ENCODE data around the gene ABCG2. TPM values are rescaled to one million over a fixed set of nuclear protein-coding genes. Genes with fewer than 3 reads are reported as not detected.

Gene ABCG2
- total and polyA plus RNA-seq, 3 experiments from 2014 or later, result 0.54 to 1.4 (median 0.89) TPM

GRCh38 chr4:88107406-88108107, 50.9 kb downstream of the ABCG2 start:
- POLR2A ChIA-PET, result no interaction called here
- H3K36me3 ChIP-seq (ENCODE audit: insufficient read depth, low read length), result no peaks in the 10 kb centered on the region
- no peaks in the 10 kb centered on the region for H3K27me3 ChIP-seq (ENCODE audit: insufficient read depth, low read length, poor library complexity, severe bottlenecking)
- Mint-ChIP-seq H3K27me3 (no peaks in the 10 kb centered on the region), H3K4me3 (no peak overlapping the region), H3K4me1 (no peaks in the 10 kb centered on the region), H3K27ac (no peak overlapping the region), H3K9me3 (no peaks in the 10 kb centered on the region), H3K36me3 (no peaks in the 10 kb centered on the region)
- H3K27ac ChIP-seq (ENCODE audit: low read depth, low read length), result no peak overlapping the region
- no peak for DNase-seq
- no peak overlapping the region for H3K4me3 ChIP-seq (ENCODE audit: low read length)
- CTCF ChIA-PET, result no interaction called here
- no peaks in the 10 kb centered on the region for H3K9me3 ChIP-seq (ENCODE audit: low read length)
- no peaks in the 10 kb centered on the region for H3K4me1 ChIP-seq (ENCODE audit: insufficient read depth, low read length)

- Histone ChIP-seq H3K27me3 (ENCODE audit: insufficient read depth, low read length, poor library complexity, severe bottlenecking) (no peaks in the 10 kb centered on the region), H3K9me3 (ENCODE audit: low read length) (no peaks in the 10 kb centered on the region), H3K4me3 (ENCODE audit: low read length) (no peak overlapping the region), H3K27ac (ENCODE audit: low read depth, low read length) (no peak overlapping the region), H3K36me3 (ENCODE audit: insufficient read depth, low read length) (no peaks in the 10 kb centered on the region), H3K4me1 (ENCODE audit: insufficient read depth, low read length) (no peaks in the 10 kb centered on the region)
- no peaks in the 10 kb centered on the region for H3K36me3 Mint-ChIP-seq
- no peaks in the 10 kb centered on the region for H3K9me3 Mint-ChIP-seq
- ChIA-PET POLR2A (no interaction called here), CTCF (no interaction called here)
- H3K27me3 Mint-ChIP-seq, result no peaks in the 10 kb centered on the region
- H3K4me1 Mint-ChIP-seq, result no peaks in the 10 kb centered on the region
- no peak for DNase-seq
- no peak overlapping the region for H3K4me3 Mint-ChIP-seq
- H3K27ac Mint-ChIP-seq, result no peak overlapping the region
These were observed 52.2 kb downstream of the ABCG2 start for GRCh38 chr4:88106205-88106604.

- no peak overlapping the region for H3K27ac ChIP-seq (ENCODE audit: low read depth, low read length)
- H3K27me3 ChIP-seq (ENCODE audit: insufficient read depth, low read length, poor library complexity, severe bottlenecking), result no peaks in the 10 kb centered on the region
- Mint-ChIP-seq H3K4me3 (no peak overlapping the region), H3K4me1 (no peaks in the 10 kb centered on the region), H3K27ac (no peak overlapping the region), H3K27me3 (no peaks in the 10 kb centered on the region), H3K9me3 (peaks cover 0 to 1% (median 0%) of the 10 kb centered on the region in 5 donors), H3K36me3 (no peaks in the 10 kb centered on the region)
- no peak for DNase-seq
- no peak overlapping the region for H3K4me3 ChIP-seq (ENCODE audit: low read length)
- H3K36me3 ChIP-seq (ENCODE audit: insufficient read depth, low read length), result no peaks in the 10 kb centered on the region
- H3K9me3 ChIP-seq (ENCODE audit: low read length), result no peaks in the 10 kb centered on the region
- CTCF ChIA-PET, result no interaction called here
- no peaks in the 10 kb centered on the region for H3K4me1 ChIP-seq (ENCODE audit: insufficient read depth, low read length)
- POLR2A ChIA-PET, result no interaction called here
These were observed 53.4 kb downstream of the ABCG2 start for GRCh38 chr4:88104902-88105610.

- POLR2A ChIA-PET, result no interaction called here
- CTCF ChIA-PET, result no interaction called here
- H3K4me1 Mint-ChIP-seq, result no peaks in the 10 kb centered on the region
- no peak for DNase-seq
- Histone ChIP-seq H3K4me3 (ENCODE audit: low read length) (no peak overlapping the region), H3K27ac (ENCODE audit: low read depth, low read length) (no peak overlapping the region), H3K9me3 (ENCODE audit: low read length) (no peaks in the 10 kb centered on the region), H3K27me3 (ENCODE audit: insufficient read depth, low read length, poor library complexity, severe bottlenecking) (no peaks in the 10 kb centered on the region), H3K36me3 (ENCODE audit: insufficient read depth, low read length) (no peaks in the 10 kb centered on the region), H3K4me1 (ENCODE audit: insufficient read depth, low read length) (no peaks in the 10 kb centered on the region)
- H3K36me3 Mint-ChIP-seq, result no peaks in the 10 kb centered on the region
- no peak overlapping the region for H3K27ac Mint-ChIP-seq
- no peak overlapping the region for H3K4me3 Mint-ChIP-seq
- H3K9me3 Mint-ChIP-seq, result peaks cover 0 to 1% (median 0%) of the 10 kb centered on the region in 5 donors
- peaks cover 0 to 3% of the 10 kb centered on the region in 2 donors for H3K27me3 Mint-ChIP-seq
These were observed 56.4 kb downstream of the ABCG2 start for GRCh38 chr4:88102026-88102425.

- CTCF ChIA-PET, result no interaction called here
- H3K27me3 Mint-ChIP-seq, result peaks cover 0 to 3% of the 10 kb centered on the region in 2 donors
These were observed 57.3 kb downstream of the ABCG2 start for GRCh38 chr4:88101165-88101564.

GRCh38 chr4:88098993-88099752, 59.3 kb downstream of the ABCG2 start:
- no peaks in the 10 kb centered on the region for H3K9me3 ChIP-seq (ENCODE audit: low read length)
- DNase-seq, result no peak
- CTCF ChIA-PET, result no interaction called here
- H3K4me1 ChIP-seq (ENCODE audit: insufficient read depth, low read length), result no peaks in the 10 kb centered on the region
- Mint-ChIP-seq H3K27me3 (peaks cover 0 to 3% of the 10 kb centered on the region in 2 donors), H3K4me3 (no peak overlapping the region), H3K4me1 (no peaks in the 10 kb centered on the region), H3K27ac (no peak overlapping the region), H3K36me3 (no peaks in the 10 kb centered on the region), H3K9me3 (peaks cover 0 to 1% (median 0%) of the 10 kb centered on the region in 5 donors)
- no peak overlapping the region for H3K27ac ChIP-seq (ENCODE audit: low read depth, low read length)
- POLR2A ChIA-PET, result no interaction called here
- no peaks in the 10 kb centered on the region for H3K27me3 ChIP-seq (ENCODE audit: insufficient read depth, low read length, poor library complexity, severe bottlenecking)
- no peaks in the 10 kb centered on the region for H3K36me3 ChIP-seq (ENCODE audit: insufficient read depth, low read length)
- no peak overlapping the region for H3K4me3 ChIP-seq (ENCODE audit: low read length)

More at GRCh38 chr4:88101165-88101564, 57.3 kb downstream of the ABCG2 start:
- no peaks in the 10 kb centered on the region for H3K36me3 ChIP-seq (ENCODE audit: insufficient read depth, low read length)
- Mint-ChIP-seq H3K27ac (no peak overlapping the region), H3K9me3 (peaks cover 0 to 1% (median 0%) of the 10 kb centered on the region in 5 donors), H3K4me1 (no peaks in the 10 kb centered on the region), H3K4me3 (no peak overlapping the region), H3K36me3 (no peaks in the 10 kb centered on the region)
- POLR2A ChIA-PET, result no interaction called here
- H3K4me1 ChIP-seq (ENCODE audit: insufficient read depth, low read length), result no peaks in the 10 kb centered on the region
- H3K27ac ChIP-seq (ENCODE audit: low read depth, low read length), result no peak overlapping the region
- no peaks in the 10 kb centered on the region for H3K27me3 ChIP-seq (ENCODE audit: insufficient read depth, low read length, poor library complexity, severe bottlenecking)
- no peak overlapping the region for H3K4me3 ChIP-seq (ENCODE audit: low read length)
- no peak for DNase-seq
- no peaks in the 10 kb centered on the region for H3K9me3 ChIP-seq (ENCODE audit: low read length)

GRCh38 chr4:88097781-88098180, 60.7 kb downstream of the ABCG2 start:
- Mint-ChIP-seq H3K9me3 (peaks cover 0 to 1% (median 0%) of the 10 kb centered on the region in 5 donors), H3K4me3 (no peak overlapping the region), H3K27me3 (peaks cover 3% of the 10 kb centered on the region in 2 donors), H3K36me3 (no peaks in the 10 kb centered on the region), H3K27ac (no peak overlapping the region), H3K4me1 (no peaks in the 10 kb centered on the region)
- no peak for DNase-seq
- CTCF ChIA-PET, result no interaction called here
- Histone ChIP-seq H3K9me3 (ENCODE audit: low read length) (no peaks in the 10 kb centered on the region), H3K4me1 (ENCODE audit: insufficient read depth, low read length) (no peaks in the 10 kb centered on the region), H3K4me3 (ENCODE audit: low read length) (no peak overlapping the region), H3K27ac (ENCODE audit: low read depth, low read length) (no peak overlapping the region), H3K27me3 (ENCODE audit: insufficient read depth, low read length, poor library complexity, severe bottlenecking) (no peaks in the 10 kb centered on the region), H3K36me3 (ENCODE audit: insufficient read depth, low read length) (no peaks in the 10 kb centered on the region)
- POLR2A ChIA-PET, result no interaction called here

- Histone ChIP-seq H3K36me3 (ENCODE audit: insufficient read depth, low read length) (no peaks in the 10 kb centered on the region), H3K4me1 (ENCODE audit: insufficient read depth, low read length) (no peaks in the 10 kb centered on the region), H3K27ac (ENCODE audit: low read depth, low read length) (no peak overlapping the region), H3K4me3 (ENCODE audit: low read length) (no peak overlapping the region), H3K27me3 (ENCODE audit: insufficient read depth, low read length, poor library complexity, severe bottlenecking) (no peaks in the 10 kb centered on the region), H3K9me3 (ENCODE audit: low read length) (no peaks in the 10 kb centered on the region)
- H3K4me1 Mint-ChIP-seq, result no peaks in the 10 kb centered on the region
- peaks cover 0 to 1% (median 0%) of the 10 kb centered on the region in 5 donors for H3K9me3 Mint-ChIP-seq
- ChIA-PET POLR2A (no interaction called here), CTCF (no interaction called here)
- H3K4me3 Mint-ChIP-seq, result no peak overlapping the region
- peaks cover 3% of the 10 kb centered on the region in 2 donors for H3K27me3 Mint-ChIP-seq
- no peak for DNase-seq
- no peak overlapping the region for H3K27ac Mint-ChIP-seq
- H3K36me3 Mint-ChIP-seq, result no peaks in the 10 kb centered on the region
These were observed 61.1 kb downstream of the ABCG2 start for GRCh38 chr4:88097301-88097700.

All from CD8-positive, alpha-beta memory T cell (primary cell).